Testis (tissue), 3 donors: ENCODE results near the gene WDFY4. TPM values are rescaled to one million over a fixed set of nuclear protein-coding genes. Genes with fewer than 3 reads are reported as not detected.

Source experiments
- DNase-seq: peaks from one replicate; pipeline ENCODE4 v3.0.0-alpha.2; 2019
- H3K27ac ChIP-seq, 2 donors: fragments of 200-600 bp; sonication (generic); one replicate each; pipeline ENCODE4 v1.5.1; 2019
- H3K27me3 ChIP-seq: fragments of 200-600 bp; sonication (generic); one replicate; pipeline ENCODE4 v1.5.1; 2019
- H3K36me3 ChIP-seq: fragments of 200-600 bp; sonication (generic); one replicate; pipeline ENCODE4 v1.5.1; 2017; ENCODE audit warnings: low read depth; ENCODE audit errors: missing control alignments
- H3K4me1 ChIP-seq: fragments of 200-600 bp; sonication (generic); one replicate; pipeline ENCODE4 v1.5.1; 2019
- H3K4me3 ChIP-seq, 2 donors: fragments of 200-600 bp; sonication (generic); one replicate each; pipeline ENCODE4 v1.5.1; 2017 to 2019
- H3K9me3 ChIP-seq: fragments of 200-600 bp; sonication (generic); one replicate; pipeline ENCODE4 v1.5.1; 2017
- CTCF ChIP-seq, 3 experiments: fragments of 450-650 bp in 2 of 3; fragments of 200-600 bp in 1 of 3; sonication (generic) in 1 of 3; IDR thresholded peaks; one replicate each; pipeline ENCODE4 v1.5.1; 2016 to 2019; ENCODE audit warnings: antibody characterized with exemption in 3 of 3, mild to moderate bottlenecking in 2 of 3, moderate library complexity in 1 of 3
- POLR2A ChIP-seq: fragments of 450-650 bp; IDR thresholded peaks from one replicate; pipeline ENCODE4 v1.6.1; 2017; ENCODE audit warnings: antibody characterized with exemption, mild to moderate bottlenecking, moderate library complexity
- WGBS, 2 donors: methylation state at CpG; one replicate each; pipeline ENCODE4 v1.1.5; 2018; 5-methylcytosine and 5-hydroxymethylcytosine counted together
- intact Hi-C: fragments of 100-400 bp; cut with DNase I; formaldehyde crosslinking; loops from one replicate; pipeline ENCODE4 v1.15.1; 2023; ENCODE audit warnings: low total_unique reads
- polyA plus RNA-seq: library from polyadenylated mRNA; stranded (reverse); fragments of 350-450 nt; fragmentation: Illumina TruSeq; extraction: RNeasy Lipid Tissue Mini Kit (QIAGEN cat#74804); gene quantifications from one replicate; pipeline ENCODE4 v1.2.3, GENCODE V29; 2014; ENCODE audit warnings: low read depth, low replicate concordance; ENCODE audit not compliant: insufficient read depth
- total RNA-seq, 2 donors: library from RNA; depleted of rRNA; stranded (reverse); fragments of >200 nt; gene quantifications; one replicate each; pipeline ENCODE4 v1.2.3, GENCODE V29; 2016

Gene WDFY4
- total and polyA plus RNA-seq, 3 donors from 2014 or later: 10.2 to 21.5 (median 18.4) TPM

GRCh38 chr10:48946332-48946731 lies 261.7 kb downstream of the WDFY4 start:
- no peak overlapping the region for H3K4me3 ChIP-seq
- no peaks in the 10 kb centered on the region for H3K36me3 ChIP-seq
- no peak for TF ChIP-seq CTCF (IDR thresholded peaks at IDR 0.05)
- TF ChIP-seq POLR2A: no peak
- no peaks in the 10 kb centered on the region for H3K27me3 ChIP-seq
- 91 to 94% methylated on average over 5 of the region's 5 CpGs for WGBS, 2 donors
- no peak for DNase-seq
- intact Hi-C loops: no loop called here
- no peaks in the 10 kb centered on the region for H3K9me3 ChIP-seq
- no peaks in the 10 kb centered on the region for H3K4me1 ChIP-seq
- no peak overlapping the region for H3K27ac ChIP-seq

GRCh38 chr10:48946891-48947500 lies 262.3 kb downstream of the WDFY4 start:
- Histone ChIP-seq H3K9me3 (no peaks in the 10 kb centered on the region), H3K4me3 (no peak overlapping the region), H3K27me3 (no peaks in the 10 kb centered on the region), H3K27ac (no peak overlapping the region), H3K36me3 (no peaks in the 10 kb centered on the region), H3K4me1 (no peaks in the 10 kb centered on the region)
- WGBS, 2 donors: 84% methylated on average over 12 of the region's 12 CpGs
- TF ChIP-seq CTCF (IDR thresholded peaks at IDR 0.05) (no peak), POLR2A (no peak)
- no peak for DNase-seq
- intact Hi-C loops: no loop called here

- intact Hi-C loops: no loop called here
- H3K27ac ChIP-seq: no peak overlapping the region
- TF ChIP-seq CTCF (IDR thresholded peaks at IDR 0.05) (no peak), POLR2A (no peak)
- no peaks in the 10 kb centered on the region for H3K27me3 ChIP-seq
- no peaks in the 10 kb centered on the region for H3K9me3 ChIP-seq
- H3K36me3 ChIP-seq: no peaks in the 10 kb centered on the region
- DNase-seq: no peak
- 50 to 60% methylated on average over 10 of the region's 10 CpGs for WGBS, 2 donors
- H3K4me3 ChIP-seq: no peak overlapping the region
- H3K4me1 ChIP-seq: no peaks in the 10 kb centered on the region
Observed at GRCh38 chr10:48947690-48948469, 263.2 kb downstream of the WDFY4 start.

- Histone ChIP-seq H3K27me3 (no peaks in the 10 kb centered on the region), H3K36me3 (no peaks in the 10 kb centered on the region), H3K27ac (no peak overlapping the region), H3K9me3 (no peaks in the 10 kb centered on the region), H3K4me1 (no peaks in the 10 kb centered on the region), H3K4me3 (no peak overlapping the region)
- whole genome bisulfite sequencing, 2 donors: 70 to 77% methylated on average over 2 of the region's 2 CpGs
- TF ChIP-seq CTCF (IDR thresholded peaks at IDR 0.05): no peak
- no peak for TF ChIP-seq POLR2A
- no peak for DNase-seq
- intact Hi-C loops: no loop called here
Observed at GRCh38 chr10:48948470-48949037, 263.9 kb downstream of the WDFY4 start.
